Measurements from ENCODE around the gene EPS15.
"Not testable (repeated sequence)": the region's sequence is repeated elsewhere in the genome, so short reads cannot be mapped to it uniquely, and the experiment has no call there.

The EPS15 gene

DNA sequence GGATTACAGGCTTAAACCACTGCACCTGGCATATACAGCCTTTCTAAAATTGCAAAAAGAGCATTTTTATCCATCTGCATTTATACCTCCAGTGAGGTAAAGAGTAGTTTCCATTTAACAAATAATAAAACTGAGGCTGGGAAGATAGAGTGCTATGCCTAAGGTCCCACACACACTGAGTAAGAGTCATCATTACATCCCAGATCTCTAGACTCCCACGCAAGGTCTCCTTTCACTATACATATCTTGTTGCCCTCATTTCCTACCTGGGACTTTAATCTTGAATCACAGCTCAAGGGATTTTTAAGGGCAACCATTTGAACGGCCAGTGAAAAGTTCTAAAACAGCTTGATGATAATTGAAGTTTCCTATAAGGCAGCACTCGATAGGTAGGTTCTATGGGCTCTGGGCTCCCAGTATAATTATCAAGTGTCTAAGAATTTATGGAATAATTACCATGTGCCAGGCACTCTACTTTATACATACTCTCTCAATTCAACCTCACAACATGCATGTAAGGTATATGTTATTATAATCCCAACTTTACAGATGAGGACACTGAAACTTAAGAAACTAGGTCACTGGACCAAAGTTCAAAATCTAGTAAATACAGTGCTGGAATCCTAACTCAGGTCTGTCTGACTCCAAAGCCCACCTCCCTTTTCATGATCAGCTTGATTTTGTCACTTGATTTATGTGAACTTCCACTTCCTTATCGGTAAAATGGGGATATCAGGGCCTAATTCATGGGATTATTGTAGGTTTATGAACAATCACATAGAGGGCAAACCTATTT, 23.3 kb upstream of the EPS15 start:
- DNase-seq: no peak

DNA sequence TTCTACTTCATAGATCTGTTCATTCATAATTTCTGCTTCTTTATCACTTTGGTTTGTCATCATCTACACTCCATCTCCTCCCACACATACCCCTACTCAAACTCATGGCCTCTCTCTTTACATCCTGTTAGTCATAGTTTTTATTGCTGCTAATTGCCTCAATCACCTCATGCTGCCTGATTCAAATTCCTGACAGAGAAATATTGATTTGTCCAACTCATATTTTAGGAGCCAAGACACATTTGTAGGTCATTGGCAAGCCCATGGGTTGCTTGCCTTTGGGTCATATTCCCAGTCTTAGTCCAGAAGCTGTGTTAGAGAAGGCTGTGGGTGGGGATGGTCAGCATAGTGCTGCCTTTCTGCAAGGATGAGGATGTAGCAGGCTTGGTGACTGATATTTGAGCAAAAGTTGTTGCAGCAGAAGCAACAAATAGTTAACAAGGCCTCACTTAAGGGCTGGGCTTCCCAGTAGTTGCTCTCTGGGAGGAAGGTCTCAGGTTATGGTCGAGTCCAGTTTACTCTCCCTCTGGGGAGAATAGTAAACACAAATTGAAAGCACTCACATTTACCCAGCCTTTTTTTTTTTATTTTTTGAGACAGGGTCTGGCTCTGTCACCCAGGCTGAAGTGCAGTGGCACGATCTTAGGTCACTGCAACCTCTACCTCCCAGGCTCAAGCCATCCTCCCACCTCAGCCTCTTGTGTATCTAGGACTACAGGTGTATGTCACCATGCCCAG, 22.4 kb upstream of the EPS15 start:
- DNase-seq: no peak

DNA sequence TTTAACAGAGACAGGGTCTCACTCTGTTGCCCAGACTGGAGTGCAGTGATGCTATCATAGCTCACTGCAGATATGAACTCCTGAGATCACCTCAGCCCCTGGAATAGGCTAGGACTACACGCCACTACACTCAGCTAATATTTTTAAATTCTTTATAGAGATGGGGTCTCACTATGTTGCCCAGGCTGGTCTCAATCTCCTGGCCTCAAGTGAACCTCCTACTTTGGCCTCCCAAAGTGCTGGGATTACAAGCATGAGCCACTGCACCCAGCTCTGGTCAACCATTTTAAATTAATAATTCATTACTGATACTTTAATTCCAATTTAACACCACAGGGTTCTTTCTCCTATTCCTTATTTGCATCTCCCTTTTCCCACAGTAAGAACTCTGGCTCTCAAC, 18.5 kb upstream of the EPS15 start:
- no peak for DNase-seq

DNA sequence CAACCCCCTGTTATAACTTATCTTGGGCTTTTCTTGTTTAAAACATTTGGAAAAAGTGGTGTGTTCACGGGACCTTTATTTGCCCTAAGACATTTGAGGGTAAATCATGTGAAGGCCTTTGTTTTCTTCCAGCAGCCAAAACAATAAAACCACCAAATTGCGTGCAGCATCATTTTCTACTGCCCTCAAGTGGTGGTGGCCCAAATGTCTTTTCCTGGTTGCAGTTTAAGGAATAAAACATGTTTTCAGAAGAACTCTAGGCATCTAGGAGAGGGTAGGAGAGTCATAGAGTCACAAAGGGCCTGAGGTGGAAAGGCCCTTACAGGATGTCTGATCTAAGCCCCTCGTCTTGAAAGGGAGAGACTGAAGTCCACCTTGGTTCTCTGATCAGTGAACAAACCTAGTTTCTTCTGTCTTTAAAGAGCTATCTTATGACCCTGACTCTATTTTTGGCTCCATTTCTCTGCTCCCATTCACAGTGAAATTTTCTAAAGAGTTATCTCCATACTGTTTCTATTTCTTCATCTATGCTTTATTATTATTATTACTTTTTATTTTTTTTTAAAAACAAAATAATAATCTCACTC, 16.0 kb upstream of the EPS15 start:
- peak; percentile 88 for DNase-seq

DNA sequence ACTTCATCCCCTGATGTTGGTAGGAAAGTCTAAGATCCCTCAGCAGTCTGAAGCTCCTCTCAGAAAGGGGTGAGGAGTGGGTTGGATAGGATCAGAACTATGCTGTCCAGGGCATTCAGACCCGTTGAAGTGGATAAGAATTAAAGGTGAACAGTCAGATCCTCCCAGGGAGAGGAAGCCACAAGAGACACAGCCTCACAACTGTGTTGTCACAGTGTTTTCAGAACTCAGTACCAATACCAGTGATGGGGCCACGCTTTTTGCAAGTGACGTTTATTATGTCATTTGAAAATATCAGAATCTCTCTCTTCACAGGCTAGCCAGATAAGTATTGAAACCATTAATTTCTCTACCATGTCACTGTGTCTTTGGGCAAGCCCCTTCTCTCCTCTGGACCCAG, 15.4 kb upstream of the EPS15 start:
- DNase-seq: no peak

DNA sequence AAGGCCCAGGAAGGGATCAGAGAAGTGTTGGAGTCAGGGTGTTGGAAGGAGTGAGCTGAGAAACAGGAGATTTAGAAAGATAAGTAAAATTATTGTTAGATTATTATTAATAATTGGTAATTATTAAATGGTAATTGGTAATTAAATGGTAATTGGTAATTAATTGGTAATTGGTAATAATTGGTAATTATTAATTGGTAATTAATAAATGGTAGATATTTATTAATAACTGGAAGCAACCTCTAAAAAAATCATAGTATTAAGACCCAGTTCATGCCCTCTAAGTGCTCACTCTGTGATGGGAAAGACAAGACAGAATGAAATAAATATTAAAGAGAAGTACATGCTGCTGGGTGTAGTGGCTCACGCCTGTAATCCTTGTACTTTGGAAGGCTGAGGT, 13.8 kb upstream of the EPS15 start:
- DNase-seq: no peak

DNA sequence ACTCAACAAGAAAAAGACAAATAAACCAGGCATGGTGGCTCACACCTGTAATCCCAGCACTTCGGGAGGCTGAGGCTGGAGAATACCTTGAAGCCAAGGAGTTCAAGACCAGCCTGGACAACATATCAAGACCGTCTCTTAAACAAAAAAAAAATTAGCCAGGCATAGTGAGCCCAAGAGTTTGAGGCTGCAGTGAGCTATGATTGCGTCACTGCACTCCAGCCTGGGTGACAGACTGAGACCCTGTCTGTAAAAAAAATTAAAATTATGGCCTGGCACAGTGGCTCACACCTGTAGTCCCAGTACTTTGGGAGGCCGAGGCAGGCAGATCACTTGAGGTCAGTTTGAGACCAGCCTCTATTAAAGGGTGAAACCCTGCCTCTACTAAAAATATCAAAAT, 11.4 kb upstream of the EPS15 start:
- not testable (repeated sequence) for DNase-seq

DNA sequence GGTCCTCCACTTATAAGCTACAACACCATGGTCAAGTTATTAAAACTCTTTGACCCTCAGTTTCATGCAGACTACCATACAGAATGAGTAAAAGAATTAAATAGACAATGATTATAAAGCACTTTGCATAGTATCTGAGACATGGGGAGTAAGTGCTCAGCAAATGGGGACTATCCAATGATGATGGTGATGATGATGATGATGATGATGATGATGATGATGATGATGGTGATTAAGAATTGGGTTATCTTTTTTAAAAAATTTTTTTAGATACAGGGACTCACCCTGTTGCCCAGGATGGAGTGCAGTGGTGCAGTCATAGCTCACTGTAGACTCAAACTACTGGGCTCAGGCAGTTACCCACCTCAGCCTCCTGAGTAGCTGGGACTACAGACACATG, 8.1 kb upstream of the EPS15 start:
- DNase-seq: no peak

DNA sequence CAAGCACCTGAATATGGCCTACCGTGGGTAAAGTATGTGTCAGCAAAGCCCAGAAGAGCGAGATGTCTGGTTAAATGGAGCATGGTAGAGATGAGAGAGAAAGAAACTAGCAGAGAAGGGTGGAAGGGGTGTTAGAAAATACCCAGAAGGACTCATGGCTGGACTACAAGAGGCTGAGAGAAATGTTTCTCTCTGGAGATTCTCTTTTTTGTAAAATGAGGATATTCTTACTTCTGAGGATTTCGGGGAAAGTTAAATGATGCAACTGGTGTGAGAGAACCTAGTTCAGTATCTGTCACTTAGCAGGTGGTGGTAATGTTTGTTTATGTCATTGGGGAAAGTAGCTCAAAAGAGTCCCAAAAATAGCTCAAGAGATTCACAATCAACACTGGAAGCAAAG, 7.2 kb upstream of the EPS15 start:
- no peak for DNase-seq

DNA sequence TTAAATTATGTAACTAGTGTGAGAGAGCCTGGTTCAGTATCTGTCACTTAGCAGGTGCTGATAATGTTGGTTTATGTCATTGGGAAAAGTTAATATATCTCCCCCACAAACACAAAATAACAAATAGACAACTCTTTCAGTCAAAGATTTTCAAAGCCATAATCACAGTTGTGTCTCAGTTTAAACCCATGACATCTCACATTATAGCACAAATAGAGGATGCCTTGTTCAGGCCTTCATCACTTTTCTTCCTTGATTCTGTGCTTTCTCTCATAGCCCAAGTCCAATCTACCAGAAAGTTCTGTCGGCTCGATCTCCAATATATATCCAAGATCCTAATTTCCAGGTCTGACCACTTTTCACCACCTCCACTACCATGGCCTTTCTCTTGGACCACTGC, 6.2 kb upstream of the EPS15 start:
- no peak for DNase-seq

DNA sequence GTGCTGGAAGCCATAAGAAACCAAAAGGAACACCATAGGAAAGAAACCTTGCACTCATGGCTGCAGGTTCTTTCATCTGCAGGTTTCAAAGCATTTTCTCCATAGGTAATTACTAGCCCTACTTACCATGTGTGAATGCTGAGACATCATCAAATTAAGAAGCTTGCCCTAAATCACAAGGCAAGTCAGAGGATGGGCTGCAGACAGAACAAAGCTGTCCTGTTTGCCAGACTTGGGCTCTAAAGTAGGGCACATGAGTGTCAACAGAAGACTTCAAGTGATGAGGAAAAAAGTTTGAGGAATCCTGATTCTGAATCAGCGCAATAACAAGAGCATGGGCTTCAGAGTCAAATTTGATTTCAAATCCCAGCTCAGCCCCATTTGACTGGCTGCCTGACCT, 5.8 kb upstream of the EPS15 start:
- no peak for DNase-seq

DNA sequence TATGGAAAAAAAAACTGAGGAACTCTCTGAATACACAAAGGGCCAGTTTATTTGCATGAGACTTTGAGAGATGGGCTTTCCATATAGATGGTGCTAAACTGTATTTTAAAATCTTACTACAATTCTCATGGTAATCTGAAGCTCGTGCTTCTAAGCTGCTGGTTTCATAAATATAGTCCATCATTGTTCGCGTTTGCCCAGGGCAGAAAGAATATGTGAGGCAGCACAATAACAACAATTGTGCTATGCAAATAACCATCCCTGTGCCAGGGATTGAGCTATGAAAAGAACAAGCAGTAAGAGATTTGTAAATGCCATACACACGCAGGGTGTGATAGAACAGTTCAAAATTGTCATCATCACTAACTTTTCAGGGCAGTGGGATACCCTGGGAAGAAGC, 4.9 kb upstream of the EPS15 start:
- no peak for DNase-seq

DNA sequence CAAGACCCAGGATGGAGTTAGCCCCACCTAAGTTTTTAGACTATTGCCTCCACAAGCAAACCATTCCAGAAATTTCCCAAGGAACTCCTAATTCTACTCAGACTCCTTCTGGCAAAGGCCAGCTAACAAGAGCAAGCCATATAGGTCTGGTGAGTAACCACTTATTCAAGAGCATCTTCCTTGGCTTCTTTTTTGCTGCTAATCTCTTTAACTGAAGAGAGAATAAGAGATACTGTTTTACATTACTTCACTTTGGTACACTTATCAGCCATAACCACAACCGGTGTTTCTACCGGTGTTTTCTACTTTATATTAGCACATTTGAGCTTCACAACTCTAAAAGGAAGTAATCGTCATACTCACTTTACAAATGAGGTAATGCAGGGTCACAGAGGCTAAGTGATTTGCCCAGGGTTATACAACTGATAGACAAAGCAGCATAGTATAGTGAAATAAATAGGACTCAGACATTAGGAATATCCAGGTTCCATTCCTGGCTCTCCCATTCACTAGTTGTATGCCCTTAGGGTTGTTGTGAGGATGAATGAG, 1.7 kb upstream of the EPS15 start:
- DNase-seq: peak; percentile 87

DNA sequence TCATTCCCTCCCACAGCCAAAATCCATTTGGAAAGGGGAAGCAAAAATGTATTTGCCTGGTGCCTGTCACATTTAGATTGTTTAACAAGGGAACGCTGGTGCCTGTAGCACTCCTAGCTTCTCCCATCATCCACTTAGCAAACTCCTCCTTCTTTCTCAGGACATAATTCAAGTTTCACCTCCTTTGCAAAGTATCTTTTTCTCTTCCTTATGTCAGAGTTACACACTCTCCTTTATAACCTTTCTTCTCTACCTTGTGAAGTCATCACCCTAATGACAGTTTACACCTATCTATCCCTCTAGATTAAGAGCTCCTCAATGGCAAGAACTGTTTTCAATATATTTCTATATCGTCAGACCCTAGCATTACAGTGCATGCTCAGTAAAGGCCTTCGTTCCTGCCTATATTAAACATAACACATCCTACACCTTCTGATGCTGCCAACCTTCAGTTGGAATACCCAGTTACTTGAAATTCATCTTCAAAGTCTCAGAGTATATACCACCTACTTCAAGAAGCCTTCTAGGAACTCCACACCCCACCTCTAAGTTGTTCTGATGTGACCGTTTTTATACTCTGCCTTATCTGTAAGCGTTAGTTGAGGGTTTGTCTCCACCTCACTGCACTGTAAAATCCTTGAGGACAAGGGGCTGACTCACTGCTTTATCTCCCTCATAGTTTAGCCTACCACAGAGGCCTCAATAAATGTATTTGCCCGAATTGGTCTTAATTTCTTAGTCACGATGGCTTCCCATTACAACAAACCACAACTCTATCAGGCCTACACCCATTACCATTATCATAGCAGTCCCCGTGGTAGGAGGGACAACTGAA, 1.0 kb upstream of the EPS15 start:
- DNase-seq: peak; percentile 98

DNA sequence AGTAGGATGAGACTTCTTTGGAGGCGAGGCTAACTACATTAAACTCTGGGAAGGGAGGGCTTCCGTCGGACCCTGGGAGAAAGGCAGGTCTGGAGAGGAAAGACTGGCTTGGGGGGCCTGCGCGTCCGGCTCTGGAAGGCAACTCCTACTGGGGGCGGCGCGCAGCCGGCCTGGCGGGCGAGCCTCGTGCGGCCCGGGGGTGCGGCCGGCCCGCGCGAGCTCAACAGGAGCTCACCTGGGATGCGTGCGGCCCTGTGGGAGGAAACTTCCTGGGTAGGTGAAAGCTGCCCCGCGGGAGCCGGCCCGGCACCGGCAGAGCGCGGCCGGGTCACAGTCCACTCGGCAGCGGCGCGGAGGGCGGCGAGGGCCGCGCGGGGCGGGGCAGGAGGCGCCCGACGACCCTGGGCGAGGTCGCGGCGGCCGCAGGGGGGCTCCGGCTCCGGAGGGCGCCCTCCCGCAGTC, 449 bp downstream of the EPS15 start:
- DNase-seq: peak; percentile 57

DNA sequence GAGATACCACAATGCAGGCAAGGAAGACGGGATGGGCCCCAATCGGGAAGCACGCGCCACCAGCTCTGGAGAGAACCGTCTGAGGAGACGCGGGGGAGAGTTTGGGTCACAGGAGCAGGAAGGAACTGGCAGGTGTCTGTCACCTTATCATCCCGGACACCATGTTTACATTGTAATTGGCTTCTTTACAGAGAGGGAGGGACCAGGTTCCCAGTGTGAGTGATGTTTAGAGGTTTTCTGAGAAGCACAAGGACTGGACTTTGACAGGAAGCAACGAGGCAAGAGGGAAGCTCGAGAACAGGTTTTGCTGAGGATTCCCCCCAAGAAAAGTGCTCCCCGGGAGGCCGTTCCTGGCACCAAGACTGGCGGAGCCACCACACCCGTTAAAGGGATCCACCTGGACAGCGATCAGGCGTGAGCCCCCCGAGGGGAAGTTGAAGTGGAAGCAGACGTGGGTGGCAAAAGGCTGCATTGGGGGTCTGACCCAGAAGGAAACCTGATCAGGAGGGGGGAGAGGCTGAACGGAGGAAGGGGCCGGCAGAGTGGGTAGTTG, 957 bp downstream of the EPS15 start:
- DNase-seq: peak; percentile 89

DNA sequence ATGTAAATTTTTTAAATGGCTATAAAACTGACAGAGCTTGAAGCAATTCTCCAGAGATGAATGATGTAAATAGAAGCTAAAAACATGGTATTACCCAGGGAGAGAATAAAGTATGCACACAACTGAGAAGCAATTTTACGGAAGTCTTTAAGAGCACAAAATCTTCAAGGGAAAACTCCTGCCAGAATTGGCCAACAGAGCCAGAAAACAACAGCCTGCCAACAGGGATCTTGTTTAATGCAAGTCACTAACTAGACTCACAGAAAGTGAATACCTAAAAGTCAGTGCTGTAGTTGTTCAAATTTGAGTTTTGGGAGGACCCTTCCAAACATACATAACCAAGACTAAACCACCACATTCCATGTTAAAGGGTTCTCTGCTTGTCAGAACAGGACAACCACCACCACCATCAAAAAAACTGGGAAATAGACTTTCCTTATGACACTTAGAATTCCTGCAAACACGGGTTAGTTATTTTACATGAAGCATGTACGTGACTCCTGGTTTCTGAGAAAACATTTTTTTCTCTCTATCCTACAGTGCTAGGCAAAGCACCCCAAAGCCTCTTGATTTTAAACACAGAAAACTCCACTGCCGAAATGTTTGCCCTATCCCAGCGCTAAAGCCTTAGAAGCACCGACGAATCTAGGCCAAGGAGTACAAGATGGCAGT, 1.6 kb downstream of the EPS15 start:
- DNase-seq: peak; percentile 47

DNA sequence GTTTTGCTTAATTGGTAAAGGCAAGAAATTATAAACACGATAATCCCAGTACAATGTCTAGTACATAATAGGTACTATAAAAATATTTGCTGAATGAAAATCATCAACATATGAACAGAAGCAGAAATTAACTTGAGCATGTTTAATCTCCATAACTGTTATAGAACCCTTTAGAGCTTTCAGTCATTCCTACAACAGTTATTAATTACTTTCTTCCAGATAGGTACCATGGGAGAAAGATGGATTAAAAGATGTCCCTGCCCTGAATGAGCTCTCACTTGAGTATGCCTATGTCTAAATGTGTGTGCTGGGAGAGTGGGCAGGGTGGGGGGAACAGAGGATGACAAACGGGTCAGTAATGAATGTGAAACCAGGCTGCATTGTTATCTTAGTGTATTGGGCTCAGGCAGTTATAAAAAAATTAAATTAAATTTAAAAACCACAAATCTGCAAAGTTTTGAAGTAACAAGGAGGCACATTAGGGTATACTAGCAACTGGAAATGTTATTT, 2.4 kb downstream of the EPS15 start:
- peak; percentile 34 for DNase-seq

DNA sequence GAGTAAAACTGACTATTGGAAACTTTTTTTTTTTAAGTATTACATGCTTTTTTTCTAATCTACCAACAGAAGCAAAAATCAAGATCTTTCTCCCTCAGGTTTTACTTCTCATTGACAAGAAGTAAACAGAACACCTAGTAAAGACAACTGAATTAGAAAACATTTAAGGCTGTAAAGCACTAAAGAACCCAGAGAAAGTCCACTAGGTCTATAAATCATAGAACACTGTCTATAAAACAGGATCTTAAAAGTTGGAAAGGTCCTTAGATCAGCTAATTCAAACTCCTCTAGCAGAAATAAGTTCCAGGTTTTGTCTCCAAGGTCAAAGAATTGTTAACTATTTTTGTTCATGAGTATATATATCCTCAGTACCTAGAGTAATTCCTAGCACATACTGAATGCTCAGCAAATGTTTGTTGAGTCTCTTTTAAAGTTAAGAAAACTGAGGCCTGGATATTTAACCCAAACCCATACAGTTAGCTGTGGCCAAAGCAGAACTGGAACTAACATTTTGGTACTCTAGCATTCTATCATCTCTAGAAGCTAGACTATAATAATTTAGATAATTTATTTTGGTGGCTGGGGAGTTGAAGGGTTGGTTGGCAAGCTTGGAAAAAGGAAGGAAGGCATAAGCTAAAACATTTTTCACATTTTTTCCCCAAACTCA, 3.0 kb downstream of the EPS15 start:
- DNase-seq: no peak

DNA sequence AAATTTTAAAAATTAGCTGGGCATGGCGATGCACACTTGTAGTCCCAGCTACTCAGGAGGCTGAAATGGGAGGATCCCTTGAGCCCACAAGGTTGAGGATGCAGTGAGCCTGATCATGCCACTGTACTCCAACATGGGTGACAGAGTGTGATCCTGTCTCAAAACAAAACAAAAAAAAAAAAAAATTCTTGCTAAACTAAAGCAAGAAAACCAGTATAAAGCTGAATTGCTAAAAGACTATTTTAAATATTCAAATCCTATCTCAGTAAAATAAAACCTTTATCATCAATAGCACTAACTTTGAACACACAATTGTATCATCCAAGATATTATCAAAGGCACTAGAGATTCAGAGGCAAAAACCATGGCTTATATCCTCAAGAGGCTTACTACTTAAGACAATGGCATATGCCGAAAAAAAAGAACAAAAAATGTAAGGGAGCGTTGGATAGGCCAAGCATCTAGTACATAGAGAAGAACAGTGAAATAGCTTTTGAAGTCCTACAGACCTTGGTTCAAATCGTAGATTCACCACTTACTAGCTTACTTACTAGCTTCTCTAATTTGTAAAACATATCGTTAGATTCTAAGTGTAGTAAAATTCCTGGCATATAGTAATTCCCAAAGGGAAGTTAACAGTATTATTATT, 3.6 kb downstream of the EPS15 start:
- no peak for DNase-seq

DNA sequence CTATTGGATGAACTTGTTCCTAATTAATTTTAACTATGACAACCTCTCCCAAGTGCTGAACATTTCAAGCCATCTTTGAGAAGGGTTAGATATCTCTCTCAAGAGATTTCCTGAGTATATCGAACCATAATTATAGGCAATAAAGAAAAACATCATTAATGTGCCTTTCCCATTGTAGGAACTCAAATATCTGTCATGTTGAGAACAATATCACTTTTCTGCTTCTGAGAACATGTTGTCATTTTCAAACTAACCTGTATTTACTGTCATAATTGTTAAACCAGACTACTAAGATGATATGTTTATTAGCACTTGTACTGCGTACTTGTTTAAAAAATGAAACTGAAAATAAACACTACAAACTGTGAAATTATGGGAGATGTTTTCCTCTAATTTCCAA, 4.3 kb downstream of the EPS15 start:
- DNase-seq: no peak
